ENCODE measurements around the gene NKPD1.

GRCh38 chr19:45184115-45184514 is 23.3 kb upstream of the NKPD1 start:
- TF ChIP-seq POLR2A (IDR thresholded peaks at IDR 0.05) (no peak), CTCF (IDR thresholded peaks at IDR 0.05) (no peak)

Data from lower leg skin (tissue), 3 donors.